Stomach (tissue), 4 donors: ENCODE measurements around the gene ATP1B3.

Experiments
- EP300 ChIP-seq: sonication (generic); formaldehyde crosslinking; IDR thresholded peaks from one replicate; pipeline ENCODE4 v1.6.1; 2017; ENCODE audit warnings: antibody characterized with exemption
- POLR2A ChIP-seq, 4 donors: fragments of 450-650 bp; IDR thresholded peaks; one replicate each; pipeline ENCODE4 v1.6.1; 2016; ENCODE audit warnings: antibody characterized with exemption in 4 of 4, control low read depth in 2 of 4, mild to moderate bottlenecking in 1 of 4, moderate library complexity in 1 of 4
- POLR2AphosphoS5 ChIP-seq, 3 donors: sonication (generic); formaldehyde crosslinking; IDR thresholded peaks; one replicate each; pipeline ENCODE4 v1.6.1; 2016; ENCODE audit warnings: antibody characterized with exemption in 3 of 3
- TF ChIP-seq, protein P1 (sequence below), 7 experiments: fragments of 450-650 bp in 4 of 7; fragments of 200-600 bp in 3 of 7; sonication (generic) in 3 of 7; IDR thresholded peaks; one replicate each; pipeline ENCODE4 v1.5.1; 2016 to 2019; ENCODE audit warnings: antibody characterized with exemption in 7 of 7, control low read depth in 2 of 7, mild to moderate bottlenecking in 1 of 7

DNA sequence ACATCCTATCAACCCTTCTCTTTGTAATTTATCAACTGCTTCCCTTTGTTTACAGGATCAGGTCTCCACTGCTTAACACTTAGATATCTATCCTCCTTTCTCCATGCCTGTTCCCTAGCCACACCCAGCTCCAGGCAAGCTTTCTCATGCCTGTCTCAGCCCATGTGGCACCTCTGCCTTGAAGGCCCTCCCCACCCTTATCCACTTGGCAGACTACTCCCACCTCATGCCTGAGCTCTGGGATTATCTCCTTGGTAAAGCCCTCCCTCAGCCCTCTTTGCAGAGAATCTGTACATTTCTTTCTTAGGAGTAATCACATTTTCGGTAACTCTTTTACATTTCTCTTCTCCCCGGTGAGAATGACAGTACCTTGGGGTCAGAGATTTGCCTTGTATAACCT, 96.0 kb downstream of the ATP1B3 start:
- TF ChIP-seq POLR2A (IDR thresholded peaks at IDR 0.05) (no peak), POLR2AphosphoS5 (IDR thresholded peaks at IDR 0.05) (no peak), EP300 (no peak)
- TF ChIP-seq, protein P1, sequence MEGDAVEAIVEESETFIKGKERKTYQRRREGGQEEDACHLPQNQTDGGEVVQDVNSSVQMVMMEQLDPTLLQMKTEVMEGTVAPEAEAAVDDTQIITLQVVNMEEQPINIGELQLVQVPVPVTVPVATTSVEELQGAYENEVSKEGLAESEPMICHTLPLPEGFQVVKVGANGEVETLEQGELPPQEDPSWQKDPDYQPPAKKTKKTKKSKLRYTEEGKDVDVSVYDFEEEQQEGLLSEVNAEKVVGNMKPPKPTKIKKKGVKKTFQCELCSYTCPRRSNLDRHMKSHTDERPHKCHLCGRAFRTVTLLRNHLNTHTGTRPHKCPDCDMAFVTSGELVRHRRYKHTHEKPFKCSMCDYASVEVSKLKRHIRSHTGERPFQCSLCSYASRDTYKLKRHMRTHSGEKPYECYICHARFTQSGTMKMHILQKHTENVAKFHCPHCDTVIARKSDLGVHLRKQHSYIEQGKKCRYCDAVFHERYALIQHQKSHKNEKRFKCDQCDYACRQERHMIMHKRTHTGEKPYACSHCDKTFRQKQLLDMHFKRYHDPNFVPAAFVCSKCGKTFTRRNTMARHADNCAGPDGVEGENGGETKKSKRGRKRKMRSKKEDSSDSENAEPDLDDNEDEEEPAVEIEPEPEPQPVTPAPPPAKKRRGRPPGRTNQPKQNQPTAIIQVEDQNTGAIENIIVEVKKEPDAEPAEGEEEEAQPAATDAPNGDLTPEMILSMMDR (IDR thresholded peaks at IDR 0.05) = no peak
